ENCODE measurements around the gene MFGE8. TPM values are rescaled to one million over a fixed set of nuclear protein-coding genes. Genes with fewer than 3 reads are reported as not detected.
A peak's percentile ranks its signal among the peaks of the same experiment; 100 is the strongest.

MFGE8 gene
- total RNA-seq, 1 donor from 2014 or later: 193 TPM

DNA sequence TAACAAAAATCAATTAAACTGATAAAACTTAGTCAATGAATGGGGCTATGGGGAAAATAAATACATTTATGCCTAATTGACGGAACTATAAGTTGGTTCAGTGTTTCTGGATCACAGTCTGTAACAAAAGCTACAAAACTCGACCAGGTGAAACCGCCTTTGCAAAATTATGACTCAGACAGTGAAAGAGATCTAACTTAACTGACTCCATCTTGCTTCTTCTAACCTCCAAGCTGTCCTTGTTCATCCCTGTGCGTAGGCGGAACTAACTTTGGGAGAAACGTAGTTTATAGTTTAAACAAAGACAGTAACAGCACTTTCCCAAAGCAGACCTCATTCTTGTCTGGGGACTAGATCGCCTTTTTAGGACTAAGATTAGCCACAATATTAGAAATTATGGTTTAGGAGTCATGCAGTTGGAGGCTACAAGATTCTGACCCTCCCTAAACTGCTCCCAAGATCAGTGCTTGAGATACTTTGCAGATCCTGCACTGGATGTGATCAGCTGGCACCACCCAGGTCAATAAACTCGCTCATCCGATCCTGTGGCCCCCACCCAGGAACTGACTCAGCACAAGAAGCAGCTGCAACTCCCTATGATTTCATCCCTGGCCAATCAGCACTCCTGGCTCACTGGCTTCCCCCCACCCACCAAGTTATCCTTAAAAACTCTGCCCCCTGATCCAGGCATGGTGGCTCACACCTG lies 7.2 kb upstream of the MFGE8 start:
- peak; percentile 67 for DNase-seq (ENCODE audit: low read depth)

DNA sequence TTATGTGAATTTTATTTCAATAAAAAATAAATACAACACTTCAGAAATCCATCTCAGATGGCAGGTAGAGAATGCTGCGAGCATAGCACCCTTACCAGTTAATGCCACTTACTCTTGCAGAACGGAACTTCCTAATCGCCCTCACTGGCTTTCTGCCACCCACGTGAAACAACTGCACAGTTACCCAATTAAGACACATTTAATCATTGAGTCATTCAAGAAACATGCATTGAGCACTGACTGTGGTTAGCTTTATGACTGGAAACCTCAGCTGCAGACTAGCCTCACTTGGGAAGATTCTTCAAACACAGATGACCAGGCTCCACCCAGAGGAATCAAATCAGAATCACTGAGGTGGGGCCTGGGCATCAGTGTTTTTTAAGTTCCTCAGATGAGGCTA lies 5.6 kb upstream of the MFGE8 start:
- peak; percentile 99 for DNase-seq (ENCODE audit: low read depth)

DNA sequence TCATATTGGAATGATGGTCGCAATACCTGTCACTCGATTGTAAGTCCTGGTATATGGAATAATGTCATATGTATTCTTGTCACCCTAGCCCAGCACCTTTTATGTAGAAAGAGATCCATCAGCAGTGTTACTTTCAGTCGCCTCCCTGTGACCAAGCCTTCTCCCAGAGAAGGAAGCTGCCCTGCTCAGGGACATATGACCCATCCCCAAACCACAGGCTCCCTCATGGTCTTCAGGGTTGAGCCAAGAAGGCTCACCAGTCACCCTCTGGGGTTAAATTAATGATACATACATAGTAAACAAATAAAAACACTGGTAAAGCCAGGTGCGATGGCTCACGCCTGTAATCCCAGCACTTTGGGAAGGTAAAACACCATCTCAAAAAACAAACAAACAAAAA lies 4.6 kb upstream of the MFGE8 start:
- peak; percentile 63 for DNase-seq (ENCODE audit: low read depth)

DNA sequence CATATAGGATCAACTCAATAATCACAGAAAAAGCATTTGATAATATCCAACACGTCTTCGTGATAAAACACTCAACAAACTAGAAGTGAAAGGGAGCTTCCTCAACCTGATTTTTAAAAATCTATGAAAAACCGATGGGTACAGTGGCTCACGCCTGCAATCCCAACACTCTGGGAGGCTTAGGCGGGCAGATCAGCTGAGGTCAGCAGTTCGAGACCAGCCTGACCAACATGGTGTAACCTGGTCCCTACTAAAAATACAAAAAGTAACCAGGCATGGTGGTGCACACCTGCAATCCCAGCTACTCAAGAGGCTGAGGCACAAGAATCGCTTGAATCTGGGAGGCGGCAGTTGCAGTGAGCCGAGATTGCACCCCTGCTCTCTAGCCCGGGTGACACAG lies 2.2 kb upstream of the MFGE8 start:
- DNase-seq (ENCODE audit: low read depth): no peak

DNA sequence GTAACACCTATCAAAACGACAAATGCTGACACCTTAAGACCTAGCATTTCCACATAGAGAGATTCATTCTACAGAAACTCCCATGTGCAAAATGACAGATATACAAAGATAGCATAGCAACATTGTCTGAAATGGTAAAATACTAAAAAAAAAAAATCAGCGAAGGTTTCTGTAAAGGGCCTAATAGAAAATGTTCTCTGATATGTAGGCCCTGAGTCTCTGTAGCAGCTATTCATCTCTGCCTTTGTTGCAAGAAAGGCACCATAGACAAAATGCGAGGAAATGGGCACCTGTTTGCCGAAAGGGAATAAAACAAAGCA lies 631 bp upstream of the MFGE8 start:
- DNase-seq (ENCODE audit: low read depth): no peak

DNA sequence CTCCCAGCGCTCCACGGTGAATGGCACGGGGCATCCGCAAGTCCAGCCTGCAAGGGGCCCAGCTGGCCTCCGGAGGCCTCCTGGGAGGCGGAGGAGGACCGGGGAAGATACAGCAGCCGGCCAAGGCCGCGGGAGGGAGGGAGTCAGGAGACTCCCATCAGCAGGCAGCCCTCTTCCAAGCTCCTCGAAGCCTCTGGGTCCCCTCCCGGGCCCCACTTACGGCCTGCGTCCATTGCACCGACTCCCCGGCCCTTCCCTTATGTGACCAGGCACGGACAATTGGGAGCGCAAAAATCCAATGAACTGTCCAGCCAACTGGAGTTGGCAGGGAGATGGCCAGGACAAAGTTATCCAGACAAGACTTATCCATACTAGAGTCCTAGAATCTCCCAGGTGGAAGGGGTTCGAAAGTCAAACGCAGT lies 668 bp downstream of the MFGE8 start:
- peak; percentile 60 for DNase-seq (ENCODE audit: low read depth)

DNA sequence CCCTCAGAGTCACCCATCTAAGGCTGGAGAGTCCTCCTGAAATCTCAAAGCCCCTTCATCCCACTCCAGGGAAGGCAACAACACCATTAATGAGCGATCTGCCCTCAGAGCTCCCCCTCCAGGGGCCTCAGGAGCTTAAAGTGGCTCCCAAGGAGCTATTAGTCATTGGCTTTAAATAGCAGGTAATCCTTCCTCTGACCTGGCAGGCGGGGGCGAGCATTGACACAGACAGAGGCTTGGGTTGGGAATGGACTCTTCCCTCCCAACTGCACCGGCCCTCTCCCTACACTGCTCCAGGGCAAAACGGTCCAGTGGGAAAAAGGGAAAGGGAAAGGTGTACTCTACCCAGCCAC lies 1.4 kb downstream of the MFGE8 start:
- peak; percentile 80 for DNase-seq (ENCODE audit: low read depth)

DNA sequence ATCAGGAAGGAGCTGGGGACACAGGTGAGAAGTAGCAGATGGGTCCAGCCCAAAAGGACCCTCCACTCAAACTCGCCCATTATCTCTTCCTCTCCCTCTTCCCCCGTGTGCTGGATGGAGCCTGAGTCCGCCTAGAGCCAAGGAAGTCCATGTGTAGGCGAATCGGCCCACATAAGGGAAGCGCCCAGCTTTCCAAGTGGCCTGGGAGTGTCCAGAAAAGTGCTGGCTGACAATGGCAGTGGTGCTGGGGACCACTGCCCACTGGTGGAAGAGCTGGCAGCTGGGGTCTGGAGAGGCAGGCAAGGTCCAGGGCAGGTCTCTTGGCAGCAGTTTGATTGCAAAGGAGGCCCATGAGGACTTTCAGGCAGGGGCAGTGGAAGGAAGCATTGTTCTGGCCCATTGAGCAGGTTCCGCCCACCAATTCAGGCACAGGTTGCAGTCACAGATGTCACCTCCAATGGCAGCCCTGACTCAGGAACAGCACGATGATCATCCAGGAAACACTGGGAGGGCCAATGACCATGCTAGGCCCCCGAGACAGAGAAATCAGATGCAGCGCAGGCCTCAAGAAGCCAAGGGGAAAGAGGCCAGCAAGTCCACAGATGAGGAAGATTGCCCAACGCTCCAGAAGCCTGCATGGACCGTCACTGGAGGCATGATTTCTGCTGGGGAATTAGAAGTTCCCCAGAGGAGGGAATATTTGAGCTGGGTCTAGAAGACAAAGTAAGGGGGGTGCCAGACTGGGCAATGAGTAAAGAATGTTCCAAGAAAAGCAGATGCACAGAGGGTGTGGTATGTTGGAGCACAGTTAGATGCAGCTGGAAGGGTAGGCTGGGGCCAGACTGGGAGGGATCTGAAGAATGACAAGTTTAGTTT lies 3.0 kb downstream of the MFGE8 start:
- DNase-seq (ENCODE audit: low read depth): peak; percentile 24

DNA sequence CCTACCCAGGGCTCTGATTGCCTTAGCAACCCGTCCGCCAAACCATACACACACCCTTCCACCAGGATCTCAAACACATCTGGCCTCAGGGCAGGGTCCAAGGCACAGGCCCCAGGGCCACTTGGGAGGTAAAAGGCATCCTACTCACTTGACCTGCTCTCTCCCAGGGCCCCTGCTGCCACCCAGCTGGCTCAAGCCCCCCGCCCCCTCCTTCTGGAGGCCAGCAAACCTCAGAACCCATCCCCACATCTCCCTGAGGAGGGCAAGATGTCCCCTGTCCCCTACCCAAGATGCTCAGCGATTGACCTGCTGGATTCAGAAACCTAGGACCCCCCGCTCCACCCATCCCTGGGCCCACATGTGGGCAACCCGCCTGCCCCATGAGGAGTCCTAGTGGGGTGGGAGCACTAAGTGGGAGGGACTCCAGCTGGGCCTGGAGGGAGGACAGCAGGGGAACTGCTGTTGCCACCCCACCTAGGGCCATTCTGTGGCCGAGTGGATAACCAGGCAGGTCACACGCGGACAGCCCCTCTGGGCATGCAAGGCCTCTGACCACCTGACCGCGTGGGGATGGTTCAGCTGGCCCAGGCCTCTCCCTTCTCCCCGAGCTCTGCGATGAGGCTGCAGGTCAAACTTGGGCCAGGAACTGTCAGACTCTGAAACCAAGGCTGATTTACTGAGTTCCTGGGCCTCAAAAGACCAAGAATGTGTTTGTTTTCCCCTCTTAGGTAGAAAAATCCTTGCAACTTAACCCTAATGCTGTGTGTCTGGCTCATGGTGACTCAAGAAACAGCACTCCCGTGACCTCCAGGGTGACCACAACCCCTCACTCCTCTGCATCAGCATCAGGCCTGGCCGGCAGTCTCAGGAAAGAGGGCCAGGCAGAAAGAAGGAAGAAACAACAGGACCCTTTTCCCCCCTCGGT lies 4.2 kb downstream of the MFGE8 start:
- DNase-seq (ENCODE audit: low read depth): peak; percentile 41

DNA sequence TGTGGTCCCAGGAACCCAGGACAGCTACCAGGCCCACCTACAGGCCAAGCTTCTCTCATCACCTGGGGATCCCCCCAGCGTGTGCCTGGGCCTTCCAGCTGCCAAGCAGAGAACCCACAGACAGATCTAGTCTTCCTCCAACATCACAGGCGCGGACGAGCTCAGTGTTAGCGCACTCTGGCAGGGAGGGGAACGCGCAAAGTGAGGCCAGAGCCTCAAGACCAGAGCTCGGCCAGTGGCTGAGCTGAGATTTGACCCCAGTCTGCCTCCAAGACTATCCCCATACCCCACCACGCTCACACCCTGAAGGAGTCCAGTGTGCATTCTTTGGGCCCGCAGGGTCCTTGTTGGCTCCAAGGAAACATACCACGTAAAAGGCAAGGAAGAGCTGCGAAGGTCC lies 5.1 kb downstream of the MFGE8 start:
- DNase-seq (ENCODE audit: low read depth): no peak

DNA sequence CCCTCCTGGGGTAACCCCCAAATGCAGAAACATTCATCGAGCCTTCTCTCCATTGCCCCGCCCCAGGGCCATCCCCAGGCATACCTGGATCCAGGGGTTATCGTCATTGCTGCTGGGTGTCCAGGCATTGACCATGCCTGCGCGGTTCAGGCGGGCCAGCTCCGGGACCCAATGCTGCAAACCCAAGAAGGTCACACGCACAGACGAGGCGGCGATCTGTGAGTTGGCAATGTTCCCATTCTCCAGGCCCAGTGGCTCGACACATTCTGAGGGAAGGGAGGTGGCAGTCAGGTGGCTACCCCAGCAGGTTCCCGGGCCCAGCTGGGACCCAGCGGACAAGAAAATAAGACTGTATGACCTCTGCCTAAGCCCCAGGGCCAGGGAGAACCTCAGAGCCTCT lies 6.1 kb downstream of the MFGE8 start:
- DNase-seq (ENCODE audit: low read depth): no peak

DNA sequence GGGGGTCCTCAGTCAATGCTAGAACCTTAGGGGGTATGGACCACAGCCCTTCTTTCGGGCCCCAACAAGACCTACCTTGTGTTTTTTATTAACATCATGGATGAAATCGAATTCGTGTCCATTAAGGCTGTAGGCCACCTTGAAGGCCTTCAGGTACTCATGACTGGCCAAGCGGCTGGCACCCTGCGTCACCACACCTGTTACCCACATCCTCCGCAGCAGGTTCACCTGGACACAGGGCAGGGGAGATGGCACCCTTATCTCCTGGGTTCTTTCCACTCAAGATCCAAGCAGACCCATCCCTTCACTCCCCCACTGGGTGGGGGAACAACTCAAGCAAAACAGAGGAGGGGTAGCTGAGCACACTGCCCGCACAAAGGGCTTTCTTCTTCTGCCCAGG lies 6.6 kb downstream of the MFGE8 start:
- DNase-seq (ENCODE audit: low read depth): no peak

DNA sequence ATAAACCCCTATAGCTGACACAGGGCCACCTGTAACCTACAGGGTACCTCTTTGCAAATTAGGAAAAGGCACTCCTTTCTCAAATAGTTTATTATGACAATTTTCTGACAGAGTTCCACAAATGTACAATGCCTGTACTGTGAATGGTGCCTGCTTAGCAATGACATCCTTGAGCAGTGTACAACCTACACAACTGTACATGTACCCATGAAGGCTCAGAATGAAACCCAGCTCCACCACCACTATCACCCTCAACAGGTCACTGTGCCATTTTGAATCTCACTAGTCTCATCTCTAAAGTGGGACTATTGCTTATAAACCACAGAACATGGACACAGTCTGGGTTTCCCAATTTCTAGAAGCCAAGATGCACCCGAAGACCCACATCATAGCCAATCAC lies 7.0 kb downstream of the MFGE8 start:
- no peak for DNase-seq (ENCODE audit: low read depth)

DNA sequence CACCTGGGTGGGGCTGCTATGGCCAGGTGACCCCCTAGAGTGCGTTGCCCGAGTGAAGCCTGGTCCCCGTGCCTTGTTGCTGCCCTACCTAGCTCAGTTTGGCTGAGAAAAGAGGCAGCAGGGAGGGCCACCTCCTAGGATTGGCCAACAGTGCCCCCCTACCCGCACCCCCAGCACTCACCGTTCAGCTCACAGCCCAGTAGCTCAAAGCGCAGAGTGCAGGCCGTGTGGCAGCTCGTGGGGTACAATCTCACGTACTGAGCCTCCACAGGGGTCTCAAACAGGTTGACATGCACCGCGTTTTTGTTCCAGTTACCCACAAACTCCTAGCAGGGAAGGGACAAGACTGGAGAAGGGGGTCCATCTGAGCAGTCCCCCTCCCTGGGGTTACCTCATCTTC lies 7.6 kb downstream of the MFGE8 start:
- DNase-seq (ENCODE audit: low read depth): no peak

DNA sequence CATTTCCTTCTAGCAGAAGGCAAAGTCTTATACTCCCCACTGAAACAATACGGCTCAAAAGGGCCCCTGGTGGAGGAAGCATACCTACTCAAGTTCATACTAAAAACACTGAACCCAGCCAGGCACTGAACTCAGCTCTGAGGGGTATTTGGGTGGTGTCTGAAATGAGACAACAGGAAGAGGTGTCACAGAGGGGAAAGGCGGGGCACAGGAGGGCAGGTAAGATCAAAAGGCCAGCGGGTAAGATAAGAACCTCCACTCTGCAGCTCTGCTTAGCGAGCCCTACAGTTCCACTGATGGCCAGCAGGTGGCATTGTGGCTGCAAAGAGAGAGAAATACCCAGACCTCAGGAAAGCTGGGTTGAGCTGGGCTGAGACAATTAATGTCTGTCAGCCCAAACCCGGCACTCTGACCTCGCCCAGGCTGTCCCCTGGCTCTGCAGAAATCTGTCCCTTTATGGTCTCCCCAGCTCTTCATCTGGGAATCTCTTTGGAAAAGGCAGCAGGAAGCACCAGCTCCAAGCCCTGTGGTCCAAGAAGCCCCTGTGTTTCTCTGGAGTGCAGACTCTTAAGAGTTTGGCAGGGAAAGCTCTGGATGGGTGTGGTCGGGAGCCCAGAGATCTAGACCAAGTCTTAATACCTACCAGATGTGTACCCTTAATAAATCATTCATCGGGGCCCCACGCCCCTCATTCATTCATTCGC lies 8.4 kb downstream of the MFGE8 start:
- peak; percentile 86 for DNase-seq (ENCODE audit: low read depth)

DNA sequence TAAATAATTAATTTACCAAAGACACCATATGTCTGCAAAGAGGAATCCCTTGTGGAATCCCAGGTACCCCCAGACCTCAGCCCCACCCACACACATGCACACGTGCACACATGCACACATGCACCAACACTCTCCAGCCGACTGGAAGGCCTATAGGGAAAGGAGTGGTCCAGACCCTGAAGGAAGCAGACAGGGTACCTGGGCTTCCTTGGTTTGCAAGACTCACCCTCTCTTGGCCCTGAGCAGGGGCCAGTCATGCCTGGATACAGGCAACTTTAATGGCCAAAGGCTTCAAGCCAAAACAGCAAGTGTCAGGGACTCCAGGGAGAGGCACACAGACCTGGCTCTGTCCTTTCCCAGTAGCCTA lies 8.9 kb downstream of the MFGE8 start:
- DNase-seq (ENCODE audit: low read depth): no peak

DNA sequence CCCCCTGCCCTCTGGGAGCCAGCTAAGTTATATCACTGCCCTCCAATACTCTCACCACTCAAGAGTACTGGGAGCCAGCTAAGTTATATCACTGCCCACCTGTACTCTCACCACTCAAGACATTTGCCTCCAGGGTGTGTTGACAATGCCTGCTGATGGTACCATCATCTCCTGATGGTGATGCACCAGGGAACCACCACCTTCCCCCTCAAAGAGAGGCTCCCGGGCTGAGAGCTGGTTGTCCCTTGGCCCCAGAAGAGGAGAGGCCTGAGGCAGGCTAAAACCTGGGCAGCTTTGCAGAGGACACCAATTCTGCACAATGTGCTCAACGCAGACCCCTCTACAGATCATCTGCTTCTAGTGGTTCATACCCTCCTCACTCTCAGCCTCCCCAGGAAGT lies 10.3 kb downstream of the MFGE8 start:
- no peak for DNase-seq (ENCODE audit: low read depth)

DNA sequence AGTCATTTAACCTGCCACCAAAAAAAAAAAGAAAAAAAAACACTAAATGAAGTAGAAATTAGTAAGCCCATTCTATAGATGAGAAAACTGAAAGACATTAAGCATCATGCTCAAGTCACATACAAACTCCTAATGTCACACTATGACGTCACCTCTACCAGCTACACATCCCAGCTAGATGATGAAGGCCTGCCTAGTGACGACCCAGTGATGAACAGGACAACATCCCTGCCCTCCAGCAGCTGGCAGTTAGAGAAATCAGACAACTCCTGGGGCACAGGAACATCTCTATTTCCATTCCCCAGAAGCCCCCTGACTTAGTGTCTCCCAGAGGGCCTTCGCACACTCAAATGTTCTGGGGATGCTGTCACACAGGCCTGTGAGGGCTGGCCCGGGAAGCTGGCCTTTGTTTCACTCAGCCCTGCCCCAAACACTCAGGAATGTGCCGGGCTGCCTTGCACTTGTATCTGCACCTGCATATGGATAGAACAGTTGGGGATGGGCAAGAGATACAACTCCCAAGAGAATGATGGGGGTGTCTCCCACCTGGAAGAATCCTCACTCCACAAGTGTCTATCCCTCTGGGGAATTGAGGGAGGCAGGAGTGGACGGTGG lies 10.9 kb downstream of the MFGE8 start:
- no peak for DNase-seq (ENCODE audit: low read depth)

DNA sequence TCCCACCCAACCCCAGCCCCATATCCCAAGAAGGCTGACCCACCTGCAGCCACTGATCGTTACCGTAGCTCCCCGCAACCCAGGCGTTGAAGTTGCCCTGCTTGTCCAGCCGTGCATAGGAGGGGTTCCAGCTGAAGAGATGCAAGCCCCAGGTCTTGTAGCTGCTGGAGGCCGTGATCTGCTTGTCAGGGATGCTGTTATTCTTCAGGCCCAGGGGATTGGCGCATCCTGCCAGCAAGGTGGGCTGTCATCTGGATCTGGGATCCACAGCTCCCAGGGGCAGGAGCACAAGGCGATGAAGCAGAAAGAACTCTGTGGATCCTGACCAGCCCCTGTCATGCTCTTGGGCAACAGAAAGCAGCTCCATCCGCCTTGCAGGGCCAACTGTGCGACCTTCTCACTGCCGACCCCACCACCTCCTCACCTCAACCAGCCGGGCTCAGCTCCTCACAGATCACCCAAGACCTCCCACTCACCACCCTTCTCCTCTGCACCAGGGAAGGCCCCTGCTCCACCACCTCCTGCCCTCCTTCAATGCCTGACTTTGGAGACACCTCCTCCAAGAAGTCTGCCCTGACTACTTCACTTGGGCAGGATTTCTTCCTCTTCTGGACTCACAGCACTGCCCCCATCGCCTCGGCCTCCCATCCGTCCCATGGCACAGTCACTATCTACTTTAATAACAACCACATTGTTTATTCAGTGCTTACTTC lies 11.5 kb downstream of the MFGE8 start:
- no peak for DNase-seq (ENCODE audit: low read depth)

DNA sequence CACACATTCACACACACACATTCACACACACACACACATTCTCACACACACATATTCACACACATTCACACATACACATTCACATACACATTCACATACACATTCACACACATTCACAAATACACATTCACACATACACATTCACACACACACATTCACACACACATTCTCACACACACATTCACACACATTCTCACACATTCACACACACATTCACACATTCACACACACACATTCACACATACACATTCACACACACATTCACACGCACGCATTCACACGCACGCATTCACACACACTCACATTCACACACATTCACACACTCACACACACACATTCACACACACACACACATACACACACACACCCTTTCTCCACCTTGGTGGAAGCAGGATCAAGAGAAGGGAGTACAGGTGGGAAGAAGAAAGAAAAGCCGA lies 12.2 kb downstream of the MFGE8 start:
- no peak for DNase-seq (ENCODE audit: low read depth)

All from myocyte (in vitro differentiated cells).